ENCODE results near the gene CBFA2T2.
A peak's percentile ranks its signal among the peaks of the same experiment; 100 is the strongest.
"Not testable (repeated sequence)": the region's sequence is repeated elsewhere in the genome, so short reads cannot be mapped to it uniquely, and the experiment has no call there.

Gene CBFA2T2

GRCh38 chr20:33687370-33687915, 197.5 kb downstream of the CBFA2T2 start:
- ATAC-seq (replicated peaks; ENCODE audit: extremely low read depth, poor library complexity, severe bottlenecking) (no peak), DNase-seq (ENCODE audit: low spot score in 2 of 2) (no peak)
- Mint-ChIP-seq H3K4me3 (peak overlapping the region; percentile 78), H3K27me3 (no peaks in the 10 kb centered on the region), H3K36me3 (ENCODE audit: insufficient read depth) (peaks cover 3% of the 10 kb centered on the region), H3K9me3 (no peaks in the 10 kb centered on the region), H3K4me1 (peaks cover 18% of the 10 kb centered on the region), H3K27ac (ENCODE audit: low read depth) (no peak overlapping the region)

- no peak for DNase-seq (ENCODE audit: low spot score in 2 of 2)
- H3K4me1 Mint-ChIP-seq, result peaks cover 18% of the 10 kb centered on the region
- ATAC-seq (replicated peaks; ENCODE audit: extremely low read depth, poor library complexity, severe bottlenecking), result no peak
- no peak overlapping the region for H3K4me3 Mint-ChIP-seq
- peaks cover 3% of the 10 kb centered on the region for H3K36me3 Mint-ChIP-seq (ENCODE audit: insufficient read depth)
- H3K9me3 Mint-ChIP-seq, result no peaks in the 10 kb centered on the region
- H3K27ac Mint-ChIP-seq (ENCODE audit: low read depth), result no peak overlapping the region
- no peaks in the 10 kb centered on the region for H3K27me3 Mint-ChIP-seq
These were observed 198.4 kb downstream of the CBFA2T2 start for GRCh38 chr20:33687993-33688937.

GRCh38 chr20:33688938-33689424, 199.1 kb downstream of the CBFA2T2 start:
- Mint-ChIP-seq H3K27ac (ENCODE audit: low read depth) (no peak overlapping the region), H3K4me3 (no peak overlapping the region), H3K9me3 (no peaks in the 10 kb centered on the region)

GRCh38 chr20:33689493-33689892, 199.6 kb downstream of the CBFA2T2 start:
- Mint-ChIP-seq H3K27ac (ENCODE audit: low read depth) (no peak overlapping the region), H3K9me3 (no peaks in the 10 kb centered on the region), H3K36me3 (ENCODE audit: insufficient read depth) (peaks cover 3% of the 10 kb centered on the region), H3K4me1 (peaks cover 18% of the 10 kb centered on the region), H3K4me3 (peak overlapping the region; percentile 23), H3K27me3 (no peaks in the 10 kb centered on the region)
- DNase-seq (ENCODE audit: low spot score in 2 of 2), result no peak
- ATAC-seq (replicated peaks; ENCODE audit: extremely low read depth, poor library complexity, severe bottlenecking), result no peak

More at GRCh38 chr20:33688938-33689424, 199.1 kb downstream of the CBFA2T2 start:
- ATAC-seq (replicated peaks; ENCODE audit: extremely low read depth, poor library complexity, severe bottlenecking) (no peak), DNase-seq (ENCODE audit: low spot score in 2 of 2) (no peak)
- peaks cover 3% of the 10 kb centered on the region for H3K36me3 Mint-ChIP-seq (ENCODE audit: insufficient read depth)
- no peaks in the 10 kb centered on the region for H3K27me3 Mint-ChIP-seq
- H3K4me1 Mint-ChIP-seq, result peaks cover 18% of the 10 kb centered on the region

DNA sequence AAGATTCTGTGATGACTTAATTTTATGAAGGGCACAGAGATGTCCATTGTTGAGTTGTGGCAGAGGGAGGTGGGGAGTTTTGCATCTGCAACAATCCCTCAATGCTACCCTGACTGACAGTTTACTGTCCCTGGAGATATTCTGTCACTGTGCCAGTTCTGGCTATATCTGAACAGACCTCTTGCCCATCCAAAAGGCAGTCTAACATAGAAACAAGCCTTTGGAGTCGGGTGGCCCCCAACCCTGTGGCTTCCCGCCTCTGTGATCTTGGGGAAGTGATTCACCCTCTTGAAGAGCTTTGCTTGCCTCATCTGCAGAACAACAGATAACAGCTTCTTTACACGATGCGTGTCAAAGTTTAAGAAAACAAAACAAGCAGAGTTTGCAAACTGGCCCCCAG, 200.1 kb downstream of the CBFA2T2 start:
- Mint-ChIP-seq H3K27ac (ENCODE audit: low read depth) (no peak overlapping the region), H3K36me3 (ENCODE audit: insufficient read depth) (peaks cover 2% of the 10 kb centered on the region), H3K27me3 (no peaks in the 10 kb centered on the region), H3K4me3 (peak overlapping the region; percentile 23), H3K9me3 (no peaks in the 10 kb centered on the region), H3K4me1 (peaks cover 14% of the 10 kb centered on the region)
- ATAC-seq (replicated peaks; ENCODE audit: extremely low read depth, poor library complexity, severe bottlenecking) (no peak), DNase-seq (ENCODE audit: low spot score in 2 of 2) (no peak)

DNA sequence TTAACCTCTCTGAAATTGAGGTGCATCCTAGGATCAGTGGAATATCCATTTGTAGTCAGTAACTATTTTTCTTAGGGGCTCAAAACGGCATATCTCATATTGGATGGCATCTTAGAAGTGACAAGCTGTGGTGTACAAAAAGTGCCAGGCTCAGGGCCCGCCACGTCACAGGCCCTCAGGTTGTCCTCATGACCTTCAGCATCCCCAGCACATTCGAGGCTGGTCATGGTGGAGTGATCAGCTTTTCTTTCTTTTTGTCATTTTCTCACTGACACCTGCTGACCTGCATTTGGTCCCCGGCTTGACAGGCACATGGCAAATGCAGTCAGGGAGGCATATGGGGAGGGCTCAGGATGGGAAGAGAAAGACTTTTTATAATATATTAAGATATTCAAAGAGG, 203.4 kb downstream of the CBFA2T2 start:
- Mint-ChIP-seq H3K4me3 (no peak overlapping the region), H3K9me3 (no peaks in the 10 kb centered on the region), H3K27ac (ENCODE audit: low read depth) (no peak overlapping the region), H3K36me3 (ENCODE audit: insufficient read depth) (no peaks in the 10 kb centered on the region), H3K4me1 (no peaks in the 10 kb centered on the region), H3K27me3 (no peaks in the 10 kb centered on the region)
- DNase-seq (ENCODE audit: low spot score in 2 of 2), result no peak
- no peak for ATAC-seq (replicated peaks; ENCODE audit: extremely low read depth, poor library complexity, severe bottlenecking)

DNA sequence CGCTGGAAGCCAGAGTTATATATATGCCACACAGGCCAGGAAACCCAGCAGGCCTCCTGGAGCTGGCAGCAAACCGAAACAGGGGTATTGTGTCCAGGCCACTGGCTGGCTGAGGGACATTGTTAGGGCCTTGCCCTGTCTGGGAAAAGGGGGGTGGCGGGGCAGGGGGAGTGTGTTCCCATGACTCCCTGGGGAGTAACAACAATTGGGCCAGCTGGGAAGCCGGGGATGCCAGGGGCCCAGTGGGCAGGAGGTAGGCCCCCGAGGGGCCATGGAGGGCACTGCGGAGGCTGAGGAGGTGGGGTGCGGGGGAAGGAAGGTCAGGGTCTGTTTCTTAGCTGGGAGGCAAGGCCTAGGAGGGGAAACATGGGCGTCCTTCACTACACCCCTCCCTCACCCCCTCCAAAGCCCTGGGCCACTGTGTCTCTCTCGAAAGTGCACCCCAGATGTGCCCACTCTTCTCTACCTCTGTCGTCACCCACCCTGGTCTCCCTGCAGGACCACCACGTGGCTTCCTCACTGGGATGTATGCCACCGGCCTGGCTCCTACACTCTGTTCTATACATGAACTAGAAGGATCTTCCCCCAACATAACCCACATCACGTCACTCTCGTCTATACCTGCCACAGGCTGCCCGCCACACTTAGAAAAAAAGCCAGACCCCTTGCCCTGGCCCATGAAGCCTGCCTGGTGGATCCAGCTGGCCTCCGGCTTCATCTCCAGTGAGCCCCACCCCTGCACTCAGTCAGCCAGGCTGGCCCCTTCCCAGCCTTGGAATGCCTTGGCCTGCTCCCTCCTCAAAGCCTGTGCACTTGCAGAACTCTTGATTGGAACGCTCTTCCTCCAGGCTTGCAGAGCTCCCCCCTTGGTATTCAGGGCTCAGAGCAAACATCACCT, 204.1 kb downstream of the CBFA2T2 start:
- H3K4me1 Mint-ChIP-seq, result no peaks in the 10 kb centered on the region
- DNase-seq (ENCODE audit: low spot score in 2 of 2) (no peak), ATAC-seq (replicated peaks; ENCODE audit: extremely low read depth, poor library complexity, severe bottlenecking) (no peak)
- no peaks in the 10 kb centered on the region for H3K36me3 Mint-ChIP-seq (ENCODE audit: insufficient read depth)
- no peak overlapping the region for H3K4me3 Mint-ChIP-seq
- H3K27me3 Mint-ChIP-seq, result no peaks in the 10 kb centered on the region
- peak overlapping the region; percentile 13 for H3K27ac Mint-ChIP-seq (ENCODE audit: low read depth)
- H3K9me3 Mint-ChIP-seq, result no peaks in the 10 kb centered on the region

DNA sequence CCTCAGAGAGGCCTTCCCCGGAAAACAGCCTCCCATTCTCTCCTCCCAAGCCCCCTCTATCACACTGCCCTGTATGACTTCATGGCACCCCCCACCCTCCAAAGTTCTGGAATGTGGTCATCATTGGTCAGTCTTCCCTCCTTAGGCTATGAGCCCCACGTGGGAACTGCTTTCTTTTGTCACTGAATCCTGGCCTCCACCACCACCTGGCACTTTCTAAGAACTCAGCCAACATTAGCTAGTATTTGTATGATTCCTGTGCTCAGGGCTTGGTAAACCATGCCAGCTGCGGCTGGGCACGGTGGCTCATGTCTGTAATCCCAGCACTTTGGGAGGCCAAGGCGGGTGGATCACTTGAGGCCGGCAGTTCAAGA, 204.7 kb downstream of the CBFA2T2 start:
- Mint-ChIP-seq H3K9me3 (no peaks in the 10 kb centered on the region), H3K27me3 (no peaks in the 10 kb centered on the region), H3K4me1 (no peaks in the 10 kb centered on the region), H3K27ac (ENCODE audit: low read depth) (peak overlapping the region; percentile 13), H3K4me3 (no peak overlapping the region), H3K36me3 (ENCODE audit: insufficient read depth) (no peaks in the 10 kb centered on the region)
- DNase-seq (ENCODE audit: low spot score in 2 of 2) (no peak), ATAC-seq (replicated peaks; ENCODE audit: extremely low read depth, poor library complexity, severe bottlenecking) (no peak)

- no peak for ATAC-seq (replicated peaks; ENCODE audit: extremely low read depth, poor library complexity, severe bottlenecking)
- no peaks in the 10 kb centered on the region for H3K36me3 Mint-ChIP-seq (ENCODE audit: insufficient read depth)
- no peaks in the 10 kb centered on the region for H3K9me3 Mint-ChIP-seq
- DNase-seq (ENCODE audit: low spot score in 2 of 2), result no peak
- H3K4me3 Mint-ChIP-seq, result no peak overlapping the region
- H3K4me1 Mint-ChIP-seq, result no peaks in the 10 kb centered on the region
- H3K27ac Mint-ChIP-seq (ENCODE audit: low read depth), result no peak overlapping the region
- no peaks in the 10 kb centered on the region for H3K27me3 Mint-ChIP-seq
These were observed 206.6 kb downstream of the CBFA2T2 start for GRCh38 chr20:33696448-33696847.

DNA sequence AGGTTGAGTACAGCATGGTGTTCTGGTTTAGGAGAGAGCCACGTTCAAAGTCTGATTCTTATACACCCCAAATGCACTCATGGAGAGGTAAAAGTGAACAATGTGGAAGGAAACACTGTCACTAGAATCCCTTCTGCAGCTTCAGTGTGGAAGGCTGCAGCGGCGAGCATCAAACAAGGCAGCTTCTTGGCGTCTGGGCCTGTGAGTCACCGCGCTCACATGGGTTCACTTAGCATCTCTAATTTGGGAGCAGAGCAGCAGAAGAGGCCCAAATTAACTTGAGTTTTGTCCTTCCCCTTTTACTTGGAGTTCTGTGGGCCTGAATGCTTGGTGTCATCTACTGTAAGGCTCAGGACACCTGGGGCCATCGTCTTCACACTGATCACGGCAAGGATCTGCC, 207.2 kb downstream of the CBFA2T2 start:
- no peak overlapping the region for H3K4me3 Mint-ChIP-seq
- no peak overlapping the region for H3K27ac Mint-ChIP-seq (ENCODE audit: low read depth)
- H3K36me3 Mint-ChIP-seq (ENCODE audit: insufficient read depth), result no peaks in the 10 kb centered on the region
- no peaks in the 10 kb centered on the region for H3K4me1 Mint-ChIP-seq
- H3K27me3 Mint-ChIP-seq, result no peaks in the 10 kb centered on the region
- ATAC-seq (replicated peaks; ENCODE audit: extremely low read depth, poor library complexity, severe bottlenecking) (no peak), DNase-seq (ENCODE audit: low spot score in 2 of 2) (no peak)
- no peaks in the 10 kb centered on the region for H3K9me3 Mint-ChIP-seq

GRCh38 chr20:33698966-33699365, 209.1 kb downstream of the CBFA2T2 start:
- not testable (repeated sequence) for DNase-seq (ENCODE audit: low spot score in 2 of 2); H3K36me3 Mint-ChIP-seq (ENCODE audit: insufficient read depth); H3K9me3 Mint-ChIP-seq; H3K27ac Mint-ChIP-seq (ENCODE audit: low read depth); H3K4me3 Mint-ChIP-seq; H3K27me3 Mint-ChIP-seq; H3K4me1 Mint-ChIP-seq; ATAC-seq (replicated peaks; ENCODE audit: extremely low read depth, poor library complexity, severe bottlenecking)

Measured in central memory CD8-positive, alpha-beta T cell (primary cell).